K562 (cell line): ENCODE data around the gene NDUFB8. TPM values are rescaled to one million over a fixed set of nuclear protein-coding genes. Genes with fewer than 3 reads are reported as not detected.

Source experiments
- ATAC-seq: fragments of 200-7000 bp; cut with Tn5 transposase; 3 replicates; pipeline ENCODE4 v1.9.1; 2020; ENCODE audit warnings: moderate library complexity
- BruUV-seq: library from RNA; stranded (reverse); fragments of 400-500 nt; replicated peaks from 2 replicates; lab custom pipeline; 2021; lab: Mats Ljungman, UMichigan
- CTCF ChIA-PET: fragments of 300-600 bp; formaldehyde crosslinking; extraction: SDS; loops from one replicate; lab custom pipeline; 2021; ENCODE audit warnings: low intra/inter-chr PET ratio; lab: Yijun Ruan, JAX
- POLR2A ChIA-PET: fragments of 300-600, 350-650 bp; sonication (Branson Sonifier 250); formaldehyde crosslinking; extraction: SDS; loops from one replicate; lab custom pipeline; 2021; ENCODE audit warnings: antibody characterized with exemption, inconsistent platforms; lab: Yijun Ruan, JAX
- DNase-seq, 4 experiments: peaks; one replicate each; pipeline versions ENCODE4 v3.0.0 to v3.0.0-alpha.2; 2011 to 2018; ENCODE audit warnings: low spot score in 3 of 4, mixed read lengths in 3 of 4; ENCODE audit errors: extremely low read depth in 1 of 4
- FAIRE-seq: peaks from 2 replicates; lab custom pipeline; 2011; peaks lifted over from hg19 to GRCh38; lab: Jason Lieb, UNC
- H2AFZ ChIP-seq: 2 replicates; pipeline ENCODE4 v1.6.0; 2011; ENCODE audit warnings: low read depth, low read length, control low read depth, inconsistent platforms
- H3K27ac ChIP-seq: fragments of 200-600 bp; 3 replicates; pipeline ENCODE4 v1.8.0; 2011; ENCODE audit warnings: low read depth, mild to moderate bottlenecking, control low read depth, inconsistent platforms, low read length, moderate library complexity, mixed read lengths; ENCODE audit errors: extremely low read depth
- H3K27me3 ChIP-seq, 2 experiments: fragments of 300-600 bp in 1 of 2; 2 replicates in 1 of 2; 3 replicates in 1 of 2; pipeline versions ENCODE4 v1.6.0 to v1.8.0; 2011; ENCODE audit warnings: inconsistent platforms in 2 of 2, low read length in 2 of 2, mild to moderate bottlenecking in 1 of 2, mixed read lengths in 1 of 2, moderate library complexity in 1 of 2; ENCODE audit not compliant: control insufficient read depth in 2 of 2, insufficient read depth in 2 of 2
- H3K36me3 ChIP-seq: fragments of 300-600 bp; 3 replicates; pipeline ENCODE4 v1.8.0; 2011; ENCODE audit warnings: mild to moderate bottlenecking, low read length, inconsistent platforms; ENCODE audit not compliant: control insufficient read depth, insufficient read depth
- H3K4me1 ChIP-seq, 2 experiments: fragments of 200-600 bp in 1 of 2; replicated peaks in 1 of 2; 2 replicates in 1 of 2; 3 replicates in 1 of 2; pipeline versions ENCODE4 v1.5.1 to v1.8.0; 2011; ENCODE audit warnings: inconsistent platforms in 2 of 2, low read length in 2 of 2, mild to moderate bottlenecking in 1 of 2, mixed read lengths in 1 of 2, moderate library complexity in 1 of 2; ENCODE audit not compliant: control insufficient read depth in 2 of 2, insufficient read depth in 2 of 2
- H3K4me2 ChIP-seq: 2 replicates; pipeline ENCODE4 v1.6.1; 2011; ENCODE audit warnings: low read length, control low read depth, inconsistent platforms, mixed read lengths; ENCODE audit not compliant: insufficient read depth
- H3K4me3 ChIP-seq: fragments of 200-600 bp; sonication (generic), shearing (Covaris generic); 2 replicates; pipeline ENCODE4 v1.5.1; 2016; ENCODE audit warnings: control low read depth, inconsistent platforms
- H3K79me2 ChIP-seq: fragments of 200-600 bp; 3 replicates; pipeline ENCODE4 v1.8.0; 2011; ENCODE audit warnings: low read length, inconsistent platforms; ENCODE audit not compliant: control insufficient read depth, insufficient read depth
- H3K9ac ChIP-seq, 2 experiments: 2 replicates each; pipeline versions ENCODE4 v1.6.0 to v1.6.1; 2011; ENCODE audit warnings: low read depth in 2 of 2, low read length in 2 of 2, control low read depth in 1 of 2, inconsistent platforms in 1 of 2, mild to moderate bottlenecking in 1 of 2, mixed read lengths in 1 of 2; ENCODE audit not compliant: insufficient read depth in 1 of 2
- H3K9me1 ChIP-seq: one replicate; pipeline ENCODE4 v1.6.0; 2011; ENCODE audit warnings: inconsistent platforms, mild to moderate bottlenecking, low read length, moderate library complexity; ENCODE audit not compliant: control insufficient read depth, insufficient read depth
- H3K9me3 ChIP-seq: replicated peaks from 2 replicates; pipeline ENCODE4 v1.5.1; 2011; ENCODE audit warnings: low read depth, low read length, inconsistent platforms; ENCODE audit not compliant: control insufficient read depth, insufficient read depth
- H4K20me1 ChIP-seq: replicated peaks from 2 replicates; pipeline ENCODE4 v1.6.1; 2011; ENCODE audit warnings: low read length, inconsistent platforms, mixed read lengths; ENCODE audit not compliant: control insufficient read depth, insufficient read depth
- BRD4 ChIP-seq: fragments of 200-600 bp; sonication (generic); IDR thresholded peaks from 2 replicates; pipeline ENCODE4 v1.6.1; 2017; ENCODE audit warnings: inconsistent platforms
- DEAF1 ChIP-seq: fragments of 450-650 bp; formaldehyde crosslinking; IDR thresholded peaks from 2 replicates; pipeline ENCODE4 v1.4.0; 2020; ENCODE audit warnings: mild to moderate bottlenecking, moderate library complexity
- FOXA1 ChIP-seq: fragments of 450-650 bp; IDR thresholded peaks from 2 replicates; pipeline ENCODE4 v1.6.1; 2016; ENCODE audit warnings: mild to moderate bottlenecking, borderline replicate concordance
- FOXK1 ChIP-seq: sonication (generic); formaldehyde crosslinking; IDR thresholded peaks from 2 replicates; pipeline ENCODE4 v1.8.0; 2022; ENCODE audit warnings: missing genetic modification reagents, mild to moderate bottlenecking, borderline replicate concordance
- GABPB2 ChIP-seq: fragments of 250-450 bp; sonication (Bioruptor Pico); conservative IDR thresholded peaks from 2 replicates; pipeline ENCODE4 v1.5.1; 2021; ENCODE audit warnings: mild to moderate bottlenecking
- GATAD2A ChIP-seq: fragments of 450-650 bp; IDR thresholded peaks from 2 replicates; pipeline ENCODE4 v1.6.1; 2017
- NELFE ChIP-seq: IDR thresholded peaks from 2 replicates; pipeline ENCODE4 v1.6.1; 2011; ENCODE audit warnings: mild to moderate bottlenecking; ENCODE audit not compliant: insufficient read depth, insufficient read length
- NFYB ChIP-seq: IDR thresholded peaks from 2 replicates; pipeline ENCODE4 v1.6.1; 2011; ENCODE audit warnings: mild to moderate bottlenecking, moderate library complexity; ENCODE audit not compliant: insufficient read length; ENCODE audit errors: extremely low read depth
- PCBP2 ChIP-seq: fragments of 200-400 bp; formaldehyde crosslinking; IDR thresholded peaks from 2 replicates; pipeline ENCODE4 v1.6.1; 2018; ENCODE audit warnings: low read length, low read depth, mild to moderate bottlenecking, moderate library complexity; ENCODE audit not compliant: poor library complexity, severe bottlenecking
- POLR2A ChIP-seq: fragments of 450-650 bp; conservative IDR thresholded peaks from 2 replicates; pipeline ENCODE4 v1.6.1; 2016
- RBM39 ChIP-seq: fragments of 200-400 bp; formaldehyde crosslinking; optimal IDR thresholded peaks from 2 replicates; pipeline ENCODE3; 2018; ENCODE audit warnings: low read depth, low read length
- SIRT6 ChIP-seq: IDR thresholded peaks from one replicate; pipeline ENCODE4 v1.6.1; 2012; ENCODE audit warnings: low read depth, mild to moderate bottlenecking, control low read depth, inconsistent platforms, low read length, moderate library complexity
- TARDBP ChIP-seq: fragments of 450-650 bp; IDR thresholded peaks from 2 replicates; pipeline ENCODE4 v1.6.1; 2016
- TBP ChIP-seq: optimal IDR thresholded peaks from 2 replicates; pipeline ENCODE3; 2011; ENCODE audit warnings: low read depth, low read length, improper control_type of control experiment
- THAP7 ChIP-seq: fragments of 250-450 bp; sonication (Bioruptor Pico); IDR thresholded peaks from 2 replicates; pipeline ENCODE4 v1.5.0; 2021
- YY1 ChIP-seq, 3 experiments: IDR thresholded peaks; 2 replicates each; pipeline ENCODE4 v1.6.1; 2011; ENCODE audit warnings: low read length in 2 of 3, mild to moderate bottlenecking in 2 of 3, moderate library complexity in 2 of 3, borderline replicate concordance in 1 of 3, control low read depth in 1 of 3, low read depth in 1 of 3; ENCODE audit not compliant: insufficient read depth in 3 of 3, insufficient replicate concordance in 2 of 3, control insufficient read depth in 1 of 3, insufficient read length in 1 of 3; ENCODE audit errors: extremely low read depth in 1 of 3
- ZBED1 ChIP-seq: IDR thresholded peaks from 2 replicates; pipeline ENCODE4 v1.6.1; 2014
- ZNF398 ChIP-seq: fragments of 250-450 bp; sonication (Bioruptor Pico); IDR thresholded peaks from 2 replicates; pipeline ENCODE4 v1.8.0; 2021; ENCODE audit warnings: moderate library complexity, mild to moderate bottlenecking, inconsistent platforms
- ZNF561 ChIP-seq: fragments of 450-650 bp; formaldehyde crosslinking; conservative IDR thresholded peaks from 2 replicates; pipeline ENCODE4 v1.4.0; 2020; ENCODE audit warnings: mild to moderate bottlenecking, moderate library complexity
- ZNF707 ChIP-seq: fragments of 250-450 bp; sonication (Bioruptor Pico); conservative IDR thresholded peaks from 2 replicates; pipeline ENCODE4 v1.8.0; 2022; ENCODE audit warnings: inconsistent platforms, mild to moderate bottlenecking, moderate library complexity
- WGBS: fragments of 100-300 bp; shearing (Covaris generic); methylation state at CpG from one replicate; pipeline ENCODE4 v1.1.6; 2016; ENCODE audit warnings: low coverage, mixed read lengths; ENCODE audit not compliant: insufficient coverage; ENCODE audit errors: missing lambda C conversion rate; 5-methylcytosine and 5-hydroxymethylcytosine counted together
- in situ Hi-C: fragments of 300-500 bp; cut with MboI; formaldehyde crosslinking; loops from 4 replicates; pipeline ENCODE4 v1.15.0; 2018; ENCODE audit warnings: inconsistent platforms, mixed read lengths
- intact Hi-C: fragments of 100-400 bp; cut with micrococcal nuclease; formaldehyde crosslinking; loops from 2 replicates; pipeline ENCODE4 v1.14.2; 2022
- polyA plus RNA-seq, 8 experiments: library from polyadenylated mRNA; depleted of rRNA in 4 of 8; stranded (reverse) in 5 of 8; unstranded in 3 of 8; fragments of >200 nt; fragmentation: Nextera tagmentation in 2 of 8; fragmentation: Illumina TruSeq in 1 of 8; extraction: Ambion mirVana in 2 of 8; extraction: Trizol in 1 of 8; gene quantifications; 2 replicates each; pipeline versions ENCODE4 v1.2.1 to v1.2.3, GENCODE V29; 2011 to 2014; ENCODE audit warnings: inconsistent platforms in 1 of 8, missing spikeins in 1 of 8
- total RNA-seq, 7 experiments: library from RNA; depleted of rRNA in 6 of 7; stranded (reverse); fragments of >200 nt in 6 of 7; fragmentation: Illumina TruSeq in 2 of 7; extraction: Trizol in 2 of 7; gene quantifications; 2 replicates each; pipeline versions ENCODE4 v1.2.1 to v1.2.3, GENCODE V29; 2011 to 2021; ENCODE audit warnings: low replicate concordance in 1 of 7

NDUFB8 gene
- total and polyA plus RNA-seq, 9 of the 15 experiments (the other 6 are each of a cell fraction or from before 2014, with no cell fraction given) = 131 to 360 (median 199) TPM

GRCh38 chr10:100535715-100536353 is 6.2 kb upstream of the NDUFB8 start, which contains the start of gene HIF1AN:
HIF1AN (plus strand) TSS chr10:100535943; CDS start chr10:100535959, 16 bp downstream.
- H3K79me2 ChIP-seq = peaks cover 24% of the 10 kb centered on the region
- no peaks in the 10 kb centered on the region for H4K20me1 ChIP-seq
- peak within 1 kb of the TSS; percentile 59 to 89 for H3K9ac ChIP-seq
- DNase-seq (peak; percentile 85 to 93 (median 90)), ATAC-seq (peak; percentile 99), FAIRE-seq (peak; percentile 99)
- in situ Hi-C loops = no loop called here
- no peaks in the 10 kb centered on the region for H3K27me3 ChIP-seq
- CTCF ChIA-PET = interaction anchor here (0.7 kb wide), 1 partner anchor 214 kb away, joined by 4 read pairs; no protein-coding TSS in a partner anchor
- H2AFZ ChIP-seq = peak within 1 kb of the TSS; percentile 96
- BruUV-seq = no TSS peak
- peak within 1 kb of the TSS; percentile 33; the same call in 2 of the 3 replicates for H3K27ac ChIP-seq
- no peaks in the 10 kb centered on the region; the same call in 1 of the 2 replicates for H3K9me3 ChIP-seq
- H3K36me3 ChIP-seq = peaks cover 24% of the 10 kb centered on the region
- H3K9me1 ChIP-seq = no peaks in the 10 kb centered on the region
- POLR2A ChIA-PET = interaction anchor here (0.8 to 1.1 kb wide), 5 partner anchors 9 to 163 kb away, joined by 3 read pairs; no protein-coding TSS in a partner anchor
- intact Hi-C loops = no loop called here
- peak within 1 kb of the TSS; percentile 86 for H3K4me2 ChIP-seq
- peak within 1 kb of the TSS; percentile 78 for H3K4me3 ChIP-seq
- H3K4me1 ChIP-seq = peaks cover 0 to 4% of the 10 kb centered on the region in 2 experiments; a peak in 3 of 5 replicates
- WGBS = 0% methylated on average over 32 of the region's 35 CpGs
- TF ChIP-seq ZNF398 (CRISPR knock-in tag) = no peak
- peak in 2 of 3 experiments; percentile 76 to 82 for TF ChIP-seq YY1 (IDR thresholded peaks at IDR 0.05; ENCODE audit: borderline replicate concordance in 1 of 3, control insufficient read depth in 1 of 3, extremely low read depth in 1 of 3, insufficient read depth in 3 of 3, insufficient read length in 1 of 3, insufficient replicate concordance in 2 of 3, low read depth in 1 of 3, low read length in 2 of 3)
- TF ChIP-seq THAP7 (CRISPR knock-in tag) = no peak
- TF ChIP-seq RBM39 = no peak
- TF ChIP-seq PCBP2 = no peak
- TF ChIP-seq NFYB = no peak
- TF ChIP-seq TBP = peak; percentile 12
- no peak for TF ChIP-seq ZBED1
- no peak for TF ChIP-seq BRD4
- no peak for TF ChIP-seq ZNF561 (CRISPR knock-in tag)
- TF ChIP-seq ZNF707 = no peak
- TF ChIP-seq NELFE = no peak
- TF ChIP-seq GABPB2 (CRISPR knock-in tag) = no peak
- TF ChIP-seq FOXA1 = no peak
- TF ChIP-seq GATAD2A = no peak
- no peak for TF ChIP-seq DEAF1 (CRISPR knock-in tag)
- TF ChIP-seq SIRT6 = no peak
- peak; percentile 92 for TF ChIP-seq POLR2A
- TF ChIP-seq FOXK1 (CRISPR knock-in tag) = no peak
- TF ChIP-seq TARDBP = no peak
